GM21529 (cell line): ENCODE measurements around the gene CHRM4.

Experiments used
- ATAC-seq: cut with Tn5 transposase; IDR thresholded peaks from one replicate; pipeline ENCODE4 v1.9.1; 2021; ENCODE audit not compliant: unreplicated experiment

Gene CHRM4

DNA sequence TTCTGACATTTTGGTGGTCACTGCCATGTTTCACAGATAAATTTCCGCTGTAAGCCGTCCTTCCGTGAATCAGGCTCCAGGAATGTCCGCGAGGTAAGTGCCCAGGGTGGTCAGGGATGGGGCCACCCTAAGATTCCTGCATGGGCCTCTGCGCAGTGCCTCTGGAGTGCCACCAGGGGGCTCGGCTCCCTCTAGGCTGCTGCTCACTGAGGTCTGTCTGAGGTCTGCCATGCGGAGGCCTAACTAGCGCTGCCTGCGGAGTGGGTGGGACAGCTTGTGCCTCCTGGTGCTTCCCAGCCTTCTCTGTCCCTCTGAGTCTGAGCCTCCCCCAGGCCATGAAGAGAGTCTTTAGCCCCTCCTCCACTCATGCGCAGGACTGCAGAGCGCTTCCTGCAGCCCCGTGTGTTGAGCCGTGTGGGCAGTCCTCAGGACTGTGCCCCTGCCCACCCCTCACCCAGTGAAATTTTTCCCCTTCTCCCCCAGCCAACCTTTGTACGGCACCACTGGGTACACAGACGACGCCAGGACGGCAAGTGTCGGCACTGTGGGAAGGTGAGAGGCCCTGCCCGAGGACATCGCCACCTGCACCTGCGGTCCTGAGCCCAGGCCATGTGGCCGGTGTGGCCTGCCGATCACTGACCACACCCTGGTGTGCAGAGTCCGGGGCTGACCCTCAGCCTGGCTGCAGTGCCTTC lies 22.0 kb downstream of the CHRM4 start:
- ATAC-seq = peak; percentile 60

DNA sequence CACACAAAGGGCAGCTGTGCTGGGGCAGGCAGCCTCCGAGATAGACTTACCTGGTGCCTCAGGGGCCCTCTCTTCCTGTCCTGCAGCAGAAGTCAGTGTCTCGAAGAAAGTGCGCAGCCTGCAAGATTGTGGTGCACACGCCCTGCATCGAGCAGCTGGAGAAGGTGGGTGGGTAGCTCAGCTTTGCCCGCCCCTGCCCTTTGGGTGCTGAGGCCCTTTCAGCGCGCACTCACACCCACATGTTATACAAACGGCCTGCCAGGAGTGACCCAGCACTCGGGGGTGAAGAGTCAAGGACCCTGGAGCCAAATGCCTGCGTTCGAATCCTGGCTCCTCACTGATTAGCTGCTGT lies 23.7 kb downstream of the CHRM4 start:
- ATAC-seq = no peak

DNA sequence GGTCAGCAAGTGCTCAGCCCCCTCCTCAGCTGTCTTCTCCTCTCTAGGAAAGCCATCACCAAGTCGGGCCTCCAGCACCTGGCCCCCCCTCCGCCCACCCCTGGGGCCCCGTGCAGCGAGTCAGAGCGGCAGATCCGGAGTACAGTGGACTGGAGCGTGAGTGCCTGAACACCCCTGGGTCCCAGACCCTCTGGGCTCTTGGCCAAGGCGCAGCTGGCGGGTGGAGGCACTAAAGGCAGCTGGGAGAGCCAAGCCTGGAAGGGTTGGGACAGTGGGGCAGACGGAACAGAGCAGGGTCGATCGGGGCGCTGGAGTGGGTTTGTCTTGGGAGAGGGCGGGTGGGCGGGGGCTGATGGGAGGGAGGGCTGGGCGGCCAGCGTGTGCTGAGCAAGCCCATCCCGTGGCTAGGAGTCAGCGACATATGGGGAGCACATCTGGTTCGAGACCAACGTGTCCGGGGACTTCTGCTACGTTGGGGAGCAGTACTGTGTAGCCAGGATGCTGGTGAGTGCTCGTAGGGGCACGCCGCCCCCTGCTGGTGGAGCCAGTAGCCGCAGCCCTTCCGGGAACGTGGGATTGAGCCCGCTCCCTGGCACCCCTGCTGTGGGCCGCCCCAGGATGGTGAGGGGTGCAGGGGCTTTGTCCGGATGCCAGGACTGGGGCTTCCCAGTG lies 24.2 kb downstream of the CHRM4 start:
- peak; percentile 77 for ATAC-seq

DNA sequence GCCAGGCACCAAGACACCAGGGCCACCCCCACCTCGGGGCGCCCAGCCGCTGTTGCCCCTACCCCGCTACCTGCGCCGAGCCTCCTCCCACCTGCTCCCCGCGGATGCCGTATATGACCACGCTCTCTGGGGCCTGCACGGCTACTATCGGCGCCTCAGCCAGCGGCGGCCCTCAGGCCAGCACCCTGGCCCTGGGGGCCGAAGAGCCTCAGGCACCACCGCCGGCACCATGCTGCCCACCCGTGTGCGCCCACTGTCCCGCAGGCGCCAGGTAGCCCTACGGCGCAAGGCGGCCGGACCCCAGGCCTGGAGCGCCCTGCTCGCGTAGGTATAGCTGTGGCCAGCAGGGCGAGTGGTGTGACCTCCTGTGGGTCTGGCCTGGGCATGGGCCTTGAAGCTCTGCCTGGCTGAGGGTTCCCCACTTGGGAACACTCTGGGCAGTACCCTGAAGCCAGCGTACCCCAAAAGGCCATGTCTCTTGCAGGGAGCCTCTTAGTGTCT lies 24.9 kb downstream of the CHRM4 start:
- ATAC-seq = no peak

DNA sequence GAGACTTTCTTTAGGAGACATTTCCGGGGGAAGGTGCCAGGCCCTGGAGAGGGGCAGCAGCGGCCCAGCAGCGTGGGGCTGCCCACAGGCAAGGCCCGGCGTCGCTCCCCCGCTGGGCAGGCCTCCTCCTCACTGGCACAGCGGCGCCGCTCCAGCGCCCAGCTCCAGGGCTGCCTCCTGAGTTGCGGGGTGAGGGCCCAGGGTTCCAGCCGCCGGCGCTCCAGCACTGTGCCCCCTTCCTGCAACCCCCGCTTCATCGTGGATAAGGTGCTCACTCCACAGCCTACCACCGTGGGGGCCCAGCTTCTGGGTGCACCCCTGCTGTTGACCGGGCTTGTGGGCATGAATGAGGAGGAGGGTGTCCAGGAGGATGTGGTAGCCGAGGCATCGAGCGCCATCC lies 25.3 kb downstream of the CHRM4 start:
- ATAC-seq = no peak

DNA sequence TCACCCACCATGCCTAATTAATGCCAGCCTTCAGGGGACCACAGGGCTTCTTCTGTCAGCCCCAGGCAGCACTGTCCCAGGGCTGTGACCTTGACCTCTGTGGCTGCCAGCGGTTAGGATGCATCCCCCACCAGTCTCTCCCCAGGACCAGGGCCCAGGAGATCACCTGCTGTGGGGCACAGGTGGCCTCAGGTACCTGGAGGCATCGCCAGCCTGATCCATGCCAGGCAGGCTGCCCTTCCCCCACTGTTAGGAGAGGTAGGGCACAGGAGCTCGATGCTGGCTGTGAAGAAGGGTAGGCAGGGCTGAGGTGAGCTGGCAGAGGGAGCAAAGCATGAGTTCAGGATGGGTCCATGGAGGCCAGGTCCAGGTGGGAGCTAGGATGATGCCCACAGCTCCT lies 26.8 kb downstream of the CHRM4 start:
- ATAC-seq = no peak

DNA sequence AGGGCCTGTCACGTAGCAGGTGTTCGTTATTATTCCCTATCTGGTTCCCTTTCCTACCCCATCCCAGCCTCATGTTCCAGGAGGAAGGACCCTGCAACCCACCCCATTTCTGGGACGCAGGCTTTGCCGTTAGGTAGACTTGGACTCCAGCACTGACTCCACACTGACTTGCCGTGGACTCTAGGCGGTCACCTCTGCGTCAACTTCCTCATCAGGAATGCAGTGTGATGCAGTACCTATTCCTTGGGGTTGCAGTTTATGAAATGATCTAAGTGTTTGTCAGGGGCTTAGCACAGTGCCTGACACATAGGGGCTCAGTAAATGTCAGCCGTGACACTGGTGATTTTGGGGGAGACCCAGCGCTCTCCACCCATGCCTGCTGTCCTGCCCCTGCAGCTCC lies 27.5 kb downstream of the CHRM4 start:
- ATAC-seq = no peak

DNA sequence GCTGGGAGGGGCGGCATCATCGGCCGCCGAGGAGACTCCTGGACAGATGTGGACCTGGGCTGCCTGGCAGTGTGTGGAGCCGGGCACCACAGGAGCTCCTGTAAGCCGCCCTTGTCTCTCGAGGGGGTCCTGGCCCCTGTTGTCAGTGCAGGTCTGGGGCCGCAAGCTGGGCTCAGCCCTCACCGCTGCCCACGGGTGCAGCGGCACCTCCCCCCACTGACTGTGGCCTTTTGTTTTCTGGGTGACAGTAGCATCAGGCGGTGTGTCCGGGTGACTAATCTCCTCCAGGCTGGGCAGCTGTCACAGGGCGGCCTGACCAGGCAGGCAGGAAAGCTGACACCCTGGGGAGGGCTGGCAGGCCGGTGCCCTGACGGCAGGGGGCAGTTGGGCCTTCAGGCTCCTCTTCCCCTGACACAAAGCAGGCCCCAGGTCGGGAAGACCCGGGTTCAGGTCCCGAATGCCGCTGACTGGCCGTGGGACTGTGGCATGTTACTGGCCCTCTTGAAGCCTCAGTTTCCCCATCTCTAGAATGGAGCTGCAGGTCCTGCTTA lies 28.0 kb downstream of the CHRM4 start:
- ATAC-seq = no peak

DNA sequence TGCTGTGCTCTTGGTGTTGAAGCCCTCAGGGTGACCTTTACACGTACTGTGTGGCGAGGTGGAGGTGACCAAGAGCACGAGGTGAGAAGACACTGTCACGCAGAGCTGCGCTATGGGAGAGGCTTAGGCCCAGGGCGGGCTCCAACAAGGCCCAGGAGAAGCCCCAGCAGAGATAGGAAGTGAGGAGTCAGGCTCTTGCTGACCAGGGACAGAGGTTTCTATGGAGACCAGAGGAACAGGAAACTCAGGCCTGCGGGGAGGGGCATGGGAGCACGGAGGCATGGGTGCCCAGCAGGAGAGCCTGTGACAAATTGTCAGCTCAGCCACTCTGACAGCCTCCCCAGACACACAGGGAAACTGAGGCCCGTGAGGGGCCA lies 28.6 kb downstream of the CHRM4 start:
- ATAC-seq = no peak

DNA sequence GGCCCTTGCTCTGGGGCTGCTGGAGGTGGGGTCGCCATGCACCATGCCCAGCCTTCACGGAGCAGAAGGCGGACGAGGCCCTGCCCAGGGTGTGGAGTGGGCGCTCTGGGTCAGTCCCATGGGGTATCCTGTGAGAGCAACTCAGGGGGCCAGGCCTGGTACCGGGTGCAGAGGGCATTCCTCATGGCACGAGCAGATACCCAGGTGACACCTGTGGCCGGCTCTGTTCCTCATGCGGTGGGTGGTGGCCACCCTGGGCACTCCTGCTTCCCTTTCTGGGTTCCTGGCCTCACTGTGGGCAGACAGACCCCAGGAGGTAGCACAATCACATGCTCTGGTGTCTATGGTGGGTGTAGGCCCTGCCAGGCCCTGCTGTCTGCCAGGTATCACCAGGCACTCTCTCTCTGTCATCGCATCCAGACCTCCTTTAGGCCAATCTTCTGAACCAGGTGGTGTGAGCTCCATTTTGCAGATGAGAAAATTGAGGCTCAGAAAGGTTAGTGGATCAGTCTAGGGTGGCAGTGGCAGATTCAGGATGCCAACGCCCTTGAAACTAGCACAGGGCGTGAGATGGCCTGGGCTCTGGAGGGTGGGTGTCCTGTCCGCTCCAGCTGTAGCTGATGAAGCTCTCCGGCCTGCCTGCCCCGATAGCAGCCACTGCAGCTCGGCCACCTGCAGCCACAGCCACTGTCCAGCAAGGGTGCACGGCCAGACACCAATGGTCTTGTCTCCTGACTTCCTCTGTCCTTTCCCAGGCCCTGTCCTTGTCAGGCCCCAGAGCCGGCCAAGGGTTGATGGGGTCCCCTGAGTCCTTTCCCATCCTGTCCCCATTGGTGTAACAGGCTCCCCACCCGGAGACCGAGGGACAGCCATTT lies 29.2 kb downstream of the CHRM4 start:
- ATAC-seq = no peak

DNA sequence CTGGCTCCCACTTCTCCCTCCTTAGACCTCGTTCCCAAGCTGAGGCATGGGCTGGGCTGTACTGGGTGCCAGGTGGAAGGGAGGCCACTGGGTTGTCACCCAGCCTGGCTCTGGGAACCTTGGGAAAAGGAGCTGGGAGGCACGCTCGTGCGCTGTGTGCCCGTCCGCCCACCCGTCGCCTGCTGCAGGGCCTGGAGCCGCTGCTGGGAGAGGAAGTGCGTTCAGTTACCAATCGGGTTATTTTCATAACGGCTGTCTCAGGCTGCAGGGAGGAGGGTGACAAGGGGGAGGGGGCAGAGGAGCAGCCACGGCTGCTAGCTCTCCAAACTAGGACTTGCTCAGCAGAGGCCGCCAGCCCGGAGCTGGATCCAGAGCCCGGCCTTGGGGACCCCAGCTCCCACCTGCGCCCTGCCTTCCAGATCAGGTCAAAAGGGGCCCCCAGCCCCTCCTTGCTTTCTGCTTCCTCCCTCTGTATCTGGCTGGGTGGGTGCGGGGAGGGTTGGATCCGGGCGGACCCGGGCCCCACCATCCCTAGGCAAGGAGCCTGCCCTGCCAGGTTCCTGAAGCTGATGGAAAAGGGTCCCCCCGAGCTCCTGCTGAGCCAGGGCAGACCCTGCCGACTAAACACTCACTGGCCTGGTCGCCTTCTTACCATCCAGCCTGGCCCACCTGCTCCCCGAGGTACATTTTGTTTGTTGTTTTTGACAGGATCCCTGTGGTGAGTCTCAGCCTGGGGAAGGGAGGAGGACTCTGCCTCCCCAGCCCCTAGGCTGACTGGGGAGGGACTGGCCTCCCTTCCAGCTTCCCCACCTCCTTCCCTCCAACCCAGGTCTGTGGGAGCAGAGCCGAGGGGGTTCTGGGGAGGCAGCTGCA lies 30.1 kb downstream of the CHRM4 start:
- peak; percentile 93 for ATAC-seq

DNA sequence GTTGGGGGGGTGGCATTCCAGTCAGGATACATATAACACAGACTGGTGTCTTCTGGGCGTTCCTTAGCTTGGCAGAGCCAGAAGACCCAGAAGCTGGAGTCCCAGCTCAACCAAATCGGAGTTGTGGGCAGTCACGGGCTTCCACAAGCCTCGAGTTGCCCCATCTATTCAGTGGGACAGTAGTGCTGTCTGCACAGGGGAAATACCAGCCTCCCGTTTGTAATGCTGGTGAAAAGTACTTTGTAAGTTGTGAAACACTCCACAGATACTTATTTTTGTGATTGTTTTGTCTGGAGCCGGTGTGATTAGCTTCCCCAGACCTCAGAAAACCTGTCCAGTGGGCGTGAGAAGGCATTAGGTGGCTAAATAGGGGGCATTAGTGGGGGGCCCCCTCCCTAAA lies 30.7 kb downstream of the CHRM4 start:
- peak; percentile 20 for ATAC-seq

DNA sequence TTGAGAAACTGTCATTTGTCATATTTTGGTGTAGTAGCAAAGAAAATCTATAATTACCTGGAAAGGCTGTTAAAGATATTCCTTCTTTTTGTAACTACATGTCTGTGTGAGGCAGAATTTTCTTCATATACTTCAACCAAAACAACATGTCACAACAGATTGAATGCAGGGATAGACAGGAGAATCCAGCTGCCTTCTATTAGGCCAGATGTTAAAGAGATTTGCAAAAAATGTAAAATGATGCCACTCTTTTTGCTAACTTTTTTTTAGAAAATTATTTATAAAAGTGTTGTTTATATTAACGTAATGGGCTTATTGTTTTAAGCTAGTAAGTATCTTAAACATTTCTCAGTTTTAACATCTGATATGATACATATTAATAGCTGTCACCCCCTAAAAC lies 31.6 kb downstream of the CHRM4 start:
- no peak for ATAC-seq

DNA sequence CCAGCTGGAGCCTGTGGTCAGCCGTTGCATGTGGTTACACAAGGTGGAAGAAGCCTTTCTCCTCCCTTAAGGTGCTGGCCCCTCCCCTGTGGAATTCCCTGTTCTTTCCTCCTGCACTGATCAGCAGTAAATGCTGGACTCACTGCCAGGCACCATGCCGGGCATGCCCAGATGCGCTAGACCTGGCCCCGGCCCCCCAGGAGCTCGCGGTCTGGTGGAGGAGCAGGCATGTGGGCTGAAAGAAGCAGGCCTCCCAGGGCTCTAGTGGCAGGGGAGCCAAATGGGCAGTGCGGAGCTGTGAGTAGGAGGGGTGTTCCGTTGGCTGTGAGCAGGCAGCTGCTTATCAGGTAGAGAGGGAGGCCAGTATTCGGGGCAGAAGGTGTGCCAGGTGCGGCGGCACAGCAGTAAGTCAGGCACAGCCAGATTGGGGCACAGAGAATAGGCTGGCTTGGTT lies 34.1 kb downstream of the CHRM4 start:
- ATAC-seq = no peak

DNA sequence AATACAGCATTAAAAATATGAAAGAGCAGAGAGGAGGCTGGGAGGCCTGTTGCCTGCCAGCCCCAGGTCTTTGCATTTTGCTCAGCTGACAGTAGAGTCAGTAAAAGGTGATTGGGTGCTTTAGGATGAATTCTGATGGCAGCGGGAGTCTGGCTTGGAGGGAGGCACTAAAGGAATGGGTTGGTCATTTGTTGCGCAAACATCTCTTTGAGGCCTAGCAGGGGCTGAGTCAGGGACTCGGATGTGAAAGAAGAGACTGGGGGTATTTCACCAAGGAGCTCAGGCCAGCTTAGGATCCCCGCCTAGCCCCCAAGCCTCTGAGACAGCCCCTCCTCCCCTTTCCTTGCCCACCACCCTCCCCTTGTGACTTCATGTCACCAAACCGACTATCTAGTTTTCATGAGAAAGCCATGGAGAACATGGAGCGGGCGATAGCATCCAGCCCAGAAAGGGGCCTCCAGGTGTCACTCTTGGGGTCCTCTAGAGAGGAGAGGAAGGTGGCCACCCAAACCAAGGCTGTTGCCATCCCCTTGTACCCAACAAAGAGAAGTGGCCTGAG lies 34.6 kb downstream of the CHRM4 start:
- ATAC-seq = no peak

DNA sequence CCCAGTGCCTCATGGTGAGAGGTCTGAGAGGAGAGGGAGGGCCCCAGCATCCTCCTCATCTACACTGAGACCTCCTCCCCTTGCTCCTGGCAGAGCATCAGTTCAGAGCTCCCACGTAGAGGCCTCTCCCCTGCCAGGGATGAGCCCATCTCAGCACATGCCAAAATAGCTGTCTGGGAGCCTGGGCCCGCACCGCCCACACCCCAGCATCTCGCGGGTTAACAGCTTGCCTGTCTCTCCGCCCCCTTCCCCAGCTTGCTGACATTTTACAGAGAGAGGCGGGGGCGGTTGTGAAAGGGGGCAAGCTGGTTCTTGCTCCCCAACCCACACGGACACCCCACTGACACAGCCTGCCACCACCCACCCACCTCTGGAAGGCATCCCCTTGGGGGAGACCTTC lies 37.9 kb downstream of the CHRM4 start:
- no peak for ATAC-seq

DNA sequence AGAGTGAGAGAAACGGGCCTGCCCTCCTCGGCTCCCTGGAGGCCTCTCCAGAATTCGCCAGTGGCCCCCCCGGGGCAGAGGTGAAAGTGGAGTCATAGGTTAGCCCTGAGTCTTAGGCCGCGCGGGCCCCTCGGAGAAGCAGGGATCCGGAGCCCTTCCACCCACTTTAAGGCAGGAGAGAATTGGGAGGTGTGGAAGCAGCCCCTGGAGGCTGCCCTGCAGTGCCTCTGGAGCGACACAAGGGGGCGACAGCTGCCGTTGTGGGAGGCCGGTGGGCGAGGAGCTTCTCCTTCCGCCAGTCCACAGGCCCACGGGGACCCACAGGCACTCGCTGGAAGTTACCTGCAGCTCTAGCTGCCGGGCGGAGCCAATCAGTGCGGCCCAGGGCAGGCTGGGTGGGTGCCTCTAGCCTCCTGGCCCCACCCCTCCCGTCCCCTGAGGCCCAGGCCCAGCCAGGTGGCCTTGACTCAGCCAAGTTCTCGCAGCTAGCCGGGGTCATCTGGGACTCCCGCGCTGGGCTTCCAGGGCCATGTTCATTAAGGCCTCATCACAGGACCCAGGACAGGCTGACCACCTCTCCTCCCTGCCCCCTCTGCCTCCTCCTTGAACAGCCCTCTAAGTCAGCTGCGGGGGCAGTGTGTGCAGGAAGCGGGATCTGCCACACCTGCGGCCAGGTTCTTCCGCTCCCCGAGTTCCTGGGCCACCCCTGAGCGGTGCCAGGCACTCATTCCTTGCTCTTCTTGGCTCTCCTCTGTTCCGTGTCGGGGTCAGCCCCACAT lies 39.3 kb downstream of the CHRM4 start:
- ATAC-seq = no peak

DNA sequence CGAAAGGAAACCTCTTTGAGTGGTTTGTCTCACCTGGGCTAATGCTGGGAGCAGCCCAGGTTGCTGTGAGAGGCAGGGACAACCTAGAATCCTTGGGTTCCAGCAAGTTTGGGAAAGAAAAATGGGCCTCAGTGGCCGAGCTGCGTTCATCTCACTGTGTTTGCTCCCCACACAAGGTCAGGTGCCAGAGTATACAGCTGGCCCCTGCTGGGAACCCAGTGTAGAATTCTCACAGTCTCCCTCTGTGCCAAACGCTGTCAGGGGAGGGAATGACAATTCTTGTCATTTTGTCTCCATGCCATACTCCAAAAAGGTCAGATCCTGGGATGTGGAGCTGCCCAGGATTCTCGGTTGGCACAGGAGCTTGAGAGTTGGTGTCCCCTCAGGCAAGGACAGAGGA lies 40.0 kb downstream of the CHRM4 start:
- no peak for ATAC-seq

DNA sequence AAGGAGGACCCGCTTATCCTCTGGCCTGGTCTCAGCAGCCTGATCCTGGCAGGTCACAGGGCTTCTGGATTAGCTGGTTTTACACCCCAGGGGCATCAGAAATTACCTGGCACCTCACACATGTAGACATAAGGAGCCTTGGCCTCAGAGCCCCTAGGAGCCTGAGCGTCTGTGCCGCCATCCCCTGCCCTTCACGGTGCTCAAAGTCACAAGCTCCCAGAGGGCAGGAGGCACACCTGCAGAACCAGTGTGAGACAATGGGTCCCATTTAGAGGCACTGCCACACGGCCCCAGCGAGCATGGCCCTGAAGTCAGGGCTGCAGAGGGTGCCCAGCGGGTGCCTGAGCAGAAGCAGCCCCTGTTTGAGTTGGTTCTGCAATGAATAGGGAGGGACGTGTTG lies 40.4 kb downstream of the CHRM4 start:
- ATAC-seq = no peak

DNA sequence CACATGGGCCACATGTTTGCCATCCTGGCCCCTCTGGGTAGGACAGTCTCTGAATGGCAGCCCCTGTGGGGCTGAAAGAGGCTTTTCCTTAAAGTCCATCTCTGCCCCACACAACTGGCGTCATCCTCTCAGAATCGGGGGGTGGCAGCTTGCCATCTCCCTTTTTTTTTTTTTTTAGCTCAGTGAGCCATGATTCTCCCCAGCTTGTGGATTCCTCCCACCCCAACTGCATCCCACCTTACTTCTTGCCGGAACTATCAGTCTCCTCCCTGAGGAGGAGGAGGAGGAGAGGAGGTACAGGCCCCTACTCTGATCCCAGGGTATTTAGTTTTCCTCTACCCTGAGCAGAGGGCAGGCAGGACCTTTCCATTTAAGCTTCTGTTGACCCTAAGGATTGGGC lies 40.9 kb downstream of the CHRM4 start:
- no peak for ATAC-seq
